ENCODE results near the gene KLRC1. TPM values are rescaled to one million over a fixed set of nuclear protein-coding genes. Genes with fewer than 3 reads are reported as not detected.
"Not testable (repeated sequence)": the region's sequence is repeated elsewhere in the genome, so short reads cannot be mapped to it uniquely, and the experiment has no call there.

Gene KLRC1
- total RNA-seq, 4 donors from 2014 or later: 1.3 to 3.3 (median 1.9) TPM; not detected in 1

DNA sequence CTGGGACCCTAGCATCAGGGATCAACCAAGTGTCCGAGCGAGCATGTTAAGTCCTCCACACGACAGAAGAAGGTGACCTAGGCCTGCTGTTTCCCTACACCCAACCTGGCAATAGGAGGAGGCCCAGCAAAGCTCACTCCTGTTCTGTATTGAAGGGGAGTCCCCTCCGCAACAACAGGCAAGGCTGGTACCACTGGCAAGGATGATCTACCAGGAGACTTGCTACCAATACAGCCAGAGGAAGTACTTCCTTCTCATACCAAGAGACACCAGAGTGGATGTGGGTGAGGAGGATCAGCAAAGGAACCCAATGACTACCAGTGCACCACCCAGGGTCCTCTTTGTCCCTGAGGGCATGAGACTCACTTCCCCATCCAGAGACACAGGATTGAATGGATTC, 4.9 kb downstream of the KLRC1 start:
- no peaks in the 10 kb centered on the region for H3K9me3 ChIP-seq
- TF ChIP-seq POLR2A (IDR thresholded peaks at IDR 0.05): no peak
- TF ChIP-seq, protein P1, sequence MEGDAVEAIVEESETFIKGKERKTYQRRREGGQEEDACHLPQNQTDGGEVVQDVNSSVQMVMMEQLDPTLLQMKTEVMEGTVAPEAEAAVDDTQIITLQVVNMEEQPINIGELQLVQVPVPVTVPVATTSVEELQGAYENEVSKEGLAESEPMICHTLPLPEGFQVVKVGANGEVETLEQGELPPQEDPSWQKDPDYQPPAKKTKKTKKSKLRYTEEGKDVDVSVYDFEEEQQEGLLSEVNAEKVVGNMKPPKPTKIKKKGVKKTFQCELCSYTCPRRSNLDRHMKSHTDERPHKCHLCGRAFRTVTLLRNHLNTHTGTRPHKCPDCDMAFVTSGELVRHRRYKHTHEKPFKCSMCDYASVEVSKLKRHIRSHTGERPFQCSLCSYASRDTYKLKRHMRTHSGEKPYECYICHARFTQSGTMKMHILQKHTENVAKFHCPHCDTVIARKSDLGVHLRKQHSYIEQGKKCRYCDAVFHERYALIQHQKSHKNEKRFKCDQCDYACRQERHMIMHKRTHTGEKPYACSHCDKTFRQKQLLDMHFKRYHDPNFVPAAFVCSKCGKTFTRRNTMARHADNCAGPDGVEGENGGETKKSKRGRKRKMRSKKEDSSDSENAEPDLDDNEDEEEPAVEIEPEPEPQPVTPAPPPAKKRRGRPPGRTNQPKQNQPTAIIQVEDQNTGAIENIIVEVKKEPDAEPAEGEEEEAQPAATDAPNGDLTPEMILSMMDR (IDR thresholded peaks at IDR 0.05): no peak
- H3K4me1 ChIP-seq: no peaks in the 10 kb centered on the region
- H3K4me3 ChIP-seq: no peak overlapping the region
- H3K27me3 ChIP-seq: no peaks in the 10 kb centered on the region
- no peak overlapping the region for H3K27ac ChIP-seq
- no peaks in the 10 kb centered on the region for H3K36me3 ChIP-seq
- DNase-seq: no peak

DNA sequence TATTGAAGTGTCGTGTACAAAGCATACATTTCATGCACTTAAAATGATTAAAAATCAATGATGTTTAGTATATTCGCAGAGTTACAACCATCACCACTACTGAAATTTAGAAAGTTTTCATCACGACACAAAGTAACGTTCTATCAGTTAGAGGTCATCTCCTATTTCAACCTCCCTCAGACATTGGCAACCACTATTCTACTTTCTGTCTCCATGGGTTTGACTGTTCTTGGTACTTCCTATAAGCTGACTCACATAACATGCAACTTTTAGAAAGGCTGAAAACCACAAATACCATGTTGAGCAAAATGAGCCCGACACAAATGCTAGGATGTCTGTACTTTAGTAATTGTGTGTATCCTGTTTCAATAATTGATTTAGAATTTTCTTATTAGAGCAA, 7.1 kb downstream of the KLRC1 start:
- H3K4me3 ChIP-seq, DNase-seq, H3K27me3 ChIP-seq, H3K9me3 ChIP-seq, H3K27ac ChIP-seq, H3K36me3 ChIP-seq, H3K4me1 ChIP-seq: not testable (repeated sequence)

DNA sequence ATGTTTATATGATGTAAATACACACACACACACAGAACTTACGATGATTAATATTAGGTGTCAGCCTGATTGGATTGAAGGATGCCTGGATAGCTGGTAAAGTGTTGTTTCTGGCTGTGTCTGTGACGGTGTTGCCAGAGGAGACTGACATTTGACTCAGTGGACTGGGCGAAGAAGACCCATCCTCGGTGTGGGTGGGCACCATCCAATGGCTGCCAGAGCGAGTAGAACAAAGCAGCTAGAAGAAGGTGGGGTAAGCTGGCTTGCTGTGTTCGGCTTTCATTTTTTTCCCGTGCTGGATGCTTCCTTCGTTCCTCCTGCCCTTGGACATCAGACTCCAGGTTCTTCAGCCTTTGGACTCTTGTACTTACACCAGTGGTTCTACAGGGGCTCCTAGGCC, 12.0 kb downstream of the KLRC1 start:
- not testable (repeated sequence) for H3K4me1 ChIP-seq, H3K36me3 ChIP-seq, H3K27me3 ChIP-seq, H3K27ac ChIP-seq, H3K9me3 ChIP-seq, DNase-seq, H3K4me3 ChIP-seq

- not testable (repeated sequence) for H3K4me3 ChIP-seq, H3K27ac ChIP-seq, H3K36me3 ChIP-seq, H3K27me3 ChIP-seq, H3K9me3 ChIP-seq, DNase-seq, H3K4me1 ChIP-seq
Observed at GRCh38 chr12:10439608-10440274, 13.4 kb downstream of the KLRC1 start.

GRCh38 chr12:10437601-10438000, 15.6 kb downstream of the KLRC1 start:
- H3K9me3 ChIP-seq, H3K36me3 ChIP-seq, H3K4me1 ChIP-seq, DNase-seq, H3K27me3 ChIP-seq, H3K4me3 ChIP-seq, H3K27ac ChIP-seq: not testable (repeated sequence)

DNA sequence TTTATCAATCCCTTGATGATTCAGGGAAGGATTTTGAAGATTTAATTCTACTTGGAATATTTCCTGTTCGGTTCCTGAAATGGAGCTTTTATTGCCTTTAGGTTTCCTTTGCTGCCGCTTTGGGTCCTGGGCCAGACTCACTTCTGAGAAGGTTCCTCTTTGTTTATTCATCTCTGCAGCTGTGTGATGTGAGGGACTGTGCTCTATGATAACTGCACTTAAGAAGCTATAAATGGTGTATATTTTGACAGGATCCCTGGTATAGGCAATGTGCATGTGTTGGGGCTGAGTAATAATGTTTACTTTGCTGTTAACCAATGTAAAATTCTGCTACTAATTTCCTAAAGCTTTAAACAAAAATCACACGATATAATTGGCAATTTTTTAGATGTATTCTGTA, 17.4 kb downstream of the KLRC1 start, which contains the start of gene KLRC2:
Gene KLRC2 (minus strand): TSS at position 195 of the 400 bp plus-strand sequence. CDS start 24 bp downstream, at position 171.
- not testable (repeated sequence) for H3K9me3 ChIP-seq, H3K27me3 ChIP-seq, H3K4me1 ChIP-seq, H3K4me3 ChIP-seq, H3K36me3 ChIP-seq, H3K27ac ChIP-seq, DNase-seq

- not testable (repeated sequence) for H3K36me3 ChIP-seq, H3K27ac ChIP-seq, H3K4me3 ChIP-seq, H3K27me3 ChIP-seq, DNase-seq, H3K4me1 ChIP-seq, H3K9me3 ChIP-seq
Observed at GRCh38 chr12:10430623-10431022, 22.6 kb downstream of the KLRC1 start.

DNA sequence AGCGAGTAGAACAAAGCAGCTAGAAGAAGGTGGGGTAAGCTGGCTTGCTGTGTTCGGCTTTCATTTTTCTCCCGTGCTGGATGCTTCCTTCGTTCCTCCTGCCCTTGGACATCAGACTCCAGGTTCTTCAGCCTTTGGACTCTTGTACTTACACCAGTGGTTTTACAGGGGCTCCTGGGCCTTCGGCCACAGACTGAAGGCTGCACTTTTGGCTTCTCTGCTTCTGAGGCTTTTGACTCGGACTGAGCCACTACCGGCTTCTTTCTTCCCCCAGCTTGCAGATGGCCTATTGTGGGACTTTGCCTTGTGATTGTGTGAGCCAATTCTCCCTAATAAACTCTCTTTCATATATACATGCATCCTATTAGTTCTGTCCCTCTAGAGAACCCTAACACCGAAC, 27.2 kb downstream of the KLRC1 start:
- not testable (repeated sequence) for H3K4me1 ChIP-seq, H3K9me3 ChIP-seq, H3K27ac ChIP-seq, H3K4me3 ChIP-seq, H3K36me3 ChIP-seq, H3K27me3 ChIP-seq, DNase-seq

DNA sequence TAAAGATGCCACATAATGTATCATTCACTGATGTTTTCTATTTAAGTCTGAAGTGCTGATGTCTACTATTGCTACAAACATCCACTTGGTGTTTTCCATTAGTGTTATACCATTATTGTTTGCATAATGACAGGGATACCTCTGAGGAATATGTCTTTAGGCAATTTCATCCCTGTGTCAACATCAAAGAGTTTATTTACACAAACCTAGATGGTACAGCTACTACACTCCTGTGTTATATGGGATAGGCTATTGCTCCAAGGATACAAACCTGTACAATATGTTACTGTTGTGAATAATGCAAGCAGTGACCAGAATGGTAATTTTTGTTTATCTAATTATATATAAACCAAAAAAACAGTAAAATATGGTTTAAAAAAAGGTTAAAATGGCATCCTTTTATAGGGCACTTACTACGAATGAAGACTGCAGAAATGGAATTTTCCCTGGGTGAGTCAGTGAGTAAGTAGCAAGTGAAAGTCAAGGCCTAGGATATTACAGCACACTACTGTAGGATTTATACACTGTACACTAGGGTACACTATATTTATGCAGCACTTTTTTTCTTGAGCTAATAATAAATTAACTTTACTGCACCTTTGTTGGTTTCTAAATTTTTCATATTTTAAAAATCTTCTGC, 28.8 kb downstream of the KLRC1 start:
- not testable (repeated sequence) for H3K27ac ChIP-seq, H3K4me1 ChIP-seq, H3K9me3 ChIP-seq, H3K4me3 ChIP-seq, H3K36me3 ChIP-seq, DNase-seq, H3K27me3 ChIP-seq

DNA sequence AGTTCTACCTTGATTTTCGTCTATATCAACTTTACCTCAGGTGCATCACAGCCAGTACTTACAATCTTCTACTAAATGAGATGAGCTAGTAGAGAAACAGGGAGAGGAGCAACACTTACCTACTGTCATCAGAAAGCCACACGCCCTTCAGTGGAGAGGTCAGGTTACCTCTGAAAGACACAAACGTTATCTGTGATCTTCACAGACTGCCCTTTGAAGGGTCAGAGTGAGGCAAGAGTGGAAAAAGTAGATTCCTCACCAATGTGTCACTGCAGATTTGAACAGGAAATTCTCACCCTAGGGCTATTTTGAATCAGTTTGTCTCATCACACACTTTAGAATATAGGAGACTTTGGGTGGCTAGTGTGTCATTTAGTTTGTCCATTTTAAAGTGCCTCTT, 31.0 kb downstream of the KLRC1 start:
- not testable (repeated sequence) for DNase-seq, H3K4me1 ChIP-seq, H3K4me3 ChIP-seq, H3K27ac ChIP-seq, H3K9me3 ChIP-seq, H3K27me3 ChIP-seq, H3K36me3 ChIP-seq

- DNase-seq, H3K27me3 ChIP-seq, H3K36me3 ChIP-seq, H3K4me3 ChIP-seq, H3K9me3 ChIP-seq, H3K27ac ChIP-seq, H3K4me1 ChIP-seq: not testable (repeated sequence)
Observed at GRCh38 chr12:10420334-10420733, 32.8 kb downstream of the KLRC1 start, which contains the start of gene KLRC3. TSS of gene KLRC3 (minus strand) at chr12:10420595. CDS start at chr12:10420550, 45 bp downstream.
